ENCODE results near the gene NT5M.

- TF ChIP-seq CTCF (IDR thresholded peaks at IDR 0.05; ENCODE audit: insufficient read depth, low read depth, low read length) (no peak), EZH2 (IDR thresholded peaks at IDR 0.05; ENCODE audit: insufficient read depth, low read length) (no peak)
Observed at GRCh38 chr17:17359271-17359670, 56.1 kb downstream of the NT5M start.

Data from astrocyte (in vitro differentiated cells and primary cell).